GM13976 (cell line): ENCODE data around the gene RAP1B.
"Not testable (repeated sequence)": the region's sequence is repeated elsewhere in the genome, so short reads cannot be mapped to it uniquely, and the experiment has no call there.

Source experiments
- DNase-seq: peaks from one replicate; pipeline ENCODE4 v3.0.0; 2012; ENCODE audit warnings: low spot score
- in situ Hi-C: fragments of 300-500 bp; cut with MboI; formaldehyde crosslinking; loops from one replicate; pipeline ENCODE4 v1.12.0; 2022; ENCODE audit warnings: low sequenced_read_pairs, mixed read lengths, inconsistent platforms; ENCODE audit not compliant: unreplicated experiment
- TF ChIP-seq, protein P1 (sequence below): IDR thresholded peaks from 2 replicates; pipeline ENCODE4 v1.5.1; 2012; ENCODE audit warnings: borderline replicate concordance, mild to moderate bottlenecking; ENCODE audit not compliant: insufficient read depth; ENCODE audit errors: extremely low read depth, missing control alignments, control extremely low read depth

RAP1B gene

DNA sequence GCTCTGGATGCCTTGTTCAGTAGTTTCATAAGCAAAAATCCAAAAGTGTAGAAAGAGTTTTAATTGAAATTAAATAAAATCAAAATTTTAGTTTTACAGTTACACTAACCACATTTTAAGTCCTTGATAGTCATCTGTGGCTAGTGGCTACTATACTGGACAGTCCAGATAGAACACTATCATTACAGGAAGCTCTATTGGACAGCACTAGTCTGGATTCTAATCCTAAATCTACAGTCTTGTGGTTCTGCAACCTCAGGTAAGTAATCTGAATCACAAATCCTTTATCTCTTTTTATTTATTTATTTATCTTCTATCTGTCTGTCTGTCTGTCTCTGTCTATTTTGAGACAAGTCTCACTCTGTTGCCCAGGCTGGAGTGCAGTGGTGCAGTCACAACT, 18.0 kb downstream of the RAP1B start:
- no peak for DNase-seq
- in situ Hi-C loops = no loop called here
- TF ChIP-seq, protein P1, sequence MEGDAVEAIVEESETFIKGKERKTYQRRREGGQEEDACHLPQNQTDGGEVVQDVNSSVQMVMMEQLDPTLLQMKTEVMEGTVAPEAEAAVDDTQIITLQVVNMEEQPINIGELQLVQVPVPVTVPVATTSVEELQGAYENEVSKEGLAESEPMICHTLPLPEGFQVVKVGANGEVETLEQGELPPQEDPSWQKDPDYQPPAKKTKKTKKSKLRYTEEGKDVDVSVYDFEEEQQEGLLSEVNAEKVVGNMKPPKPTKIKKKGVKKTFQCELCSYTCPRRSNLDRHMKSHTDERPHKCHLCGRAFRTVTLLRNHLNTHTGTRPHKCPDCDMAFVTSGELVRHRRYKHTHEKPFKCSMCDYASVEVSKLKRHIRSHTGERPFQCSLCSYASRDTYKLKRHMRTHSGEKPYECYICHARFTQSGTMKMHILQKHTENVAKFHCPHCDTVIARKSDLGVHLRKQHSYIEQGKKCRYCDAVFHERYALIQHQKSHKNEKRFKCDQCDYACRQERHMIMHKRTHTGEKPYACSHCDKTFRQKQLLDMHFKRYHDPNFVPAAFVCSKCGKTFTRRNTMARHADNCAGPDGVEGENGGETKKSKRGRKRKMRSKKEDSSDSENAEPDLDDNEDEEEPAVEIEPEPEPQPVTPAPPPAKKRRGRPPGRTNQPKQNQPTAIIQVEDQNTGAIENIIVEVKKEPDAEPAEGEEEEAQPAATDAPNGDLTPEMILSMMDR = no peak

DNA sequence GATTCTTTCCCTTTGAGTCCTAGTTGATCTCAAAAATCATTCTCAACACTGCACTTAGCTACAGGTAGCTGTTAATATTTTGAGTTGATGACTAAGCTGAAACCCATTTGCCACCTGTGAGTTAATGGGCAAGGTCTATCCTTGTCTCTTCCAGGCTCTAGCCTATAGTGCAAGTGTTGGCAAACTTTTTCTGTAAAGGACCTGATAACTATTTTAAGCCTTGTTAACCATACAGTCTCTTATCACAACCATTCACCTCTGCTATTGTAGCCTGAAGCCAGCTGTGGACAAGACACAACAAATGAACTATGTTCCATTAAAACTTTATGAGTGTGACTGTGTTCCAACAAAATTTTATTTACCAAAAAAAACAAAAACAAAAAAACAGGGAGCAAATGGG, 19.4 kb downstream of the RAP1B start:
- in situ Hi-C loops = no loop called here
- no peak for DNase-seq

DNA sequence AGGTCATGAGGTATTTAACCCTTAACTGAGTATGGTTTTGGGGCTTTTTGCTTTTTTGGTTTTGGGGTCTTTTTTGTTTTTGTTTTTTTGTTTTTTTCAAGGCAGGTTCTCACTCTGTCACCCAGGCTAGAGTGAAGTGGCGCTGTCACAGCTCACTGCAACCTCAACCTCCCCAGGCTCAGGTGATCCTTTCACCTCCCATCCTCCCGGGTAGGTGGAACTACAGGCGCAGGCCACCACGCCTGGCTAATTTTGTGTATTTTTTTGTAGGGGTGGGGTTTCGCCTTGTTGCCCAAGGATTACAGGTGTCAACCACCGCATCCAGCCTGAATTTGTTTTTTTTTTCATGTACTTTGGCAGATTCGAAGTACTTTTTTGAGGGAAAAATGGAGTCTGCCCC, 19.9 kb downstream of the RAP1B start:
- no peak for DNase-seq
- in situ Hi-C loops = no loop called here
- TF ChIP-seq, protein P1 = no peak

More for the DNA sequence above, 19.4 kb downstream of the RAP1B start:
- TF ChIP-seq, protein P1 = no peak

DNA sequence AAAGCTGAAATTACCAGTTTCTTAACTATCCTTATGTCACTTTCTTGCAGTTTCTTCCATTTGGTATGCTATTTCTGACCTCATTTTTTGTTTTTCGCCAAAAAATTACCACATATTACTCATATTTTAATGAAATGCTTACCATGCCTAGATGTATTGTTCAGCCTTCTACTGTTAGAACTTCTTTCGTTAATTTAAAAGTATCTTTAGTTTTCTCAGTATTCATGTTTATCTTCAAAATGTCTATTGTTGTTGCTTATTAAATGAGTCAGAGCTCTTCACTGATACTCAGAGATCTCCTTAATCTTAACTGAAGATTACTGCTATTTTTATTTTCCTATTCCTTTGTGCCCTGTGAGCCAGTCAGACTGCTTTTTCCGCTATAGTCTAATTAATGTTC, 20.5 kb downstream of the RAP1B start:
- DNase-seq = no peak
- TF ChIP-seq, protein P1 = no peak
- in situ Hi-C loops = no loop called here

DNA sequence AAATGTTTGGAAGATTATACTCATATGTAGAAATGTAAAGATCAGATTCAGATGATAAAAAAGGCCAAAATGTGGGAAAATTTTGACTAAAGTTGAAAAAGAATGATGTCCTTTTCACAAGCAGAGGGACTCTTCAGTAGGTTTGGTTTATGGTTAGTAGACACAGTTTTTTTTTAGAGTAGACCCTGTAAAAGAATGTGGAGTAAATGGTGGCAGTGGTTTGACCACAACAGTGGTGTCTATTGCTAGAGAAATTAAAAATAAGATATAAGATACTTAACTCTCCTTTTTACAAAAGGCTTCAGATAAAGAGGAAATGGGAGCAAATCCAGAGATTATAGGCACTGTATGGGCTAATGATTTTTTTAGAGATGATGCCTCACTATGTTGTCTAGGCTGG, 21.8 kb downstream of the RAP1B start:
- in situ Hi-C loops = no loop called here
- no peak for DNase-seq
- TF ChIP-seq, protein P1 = no peak

DNA sequence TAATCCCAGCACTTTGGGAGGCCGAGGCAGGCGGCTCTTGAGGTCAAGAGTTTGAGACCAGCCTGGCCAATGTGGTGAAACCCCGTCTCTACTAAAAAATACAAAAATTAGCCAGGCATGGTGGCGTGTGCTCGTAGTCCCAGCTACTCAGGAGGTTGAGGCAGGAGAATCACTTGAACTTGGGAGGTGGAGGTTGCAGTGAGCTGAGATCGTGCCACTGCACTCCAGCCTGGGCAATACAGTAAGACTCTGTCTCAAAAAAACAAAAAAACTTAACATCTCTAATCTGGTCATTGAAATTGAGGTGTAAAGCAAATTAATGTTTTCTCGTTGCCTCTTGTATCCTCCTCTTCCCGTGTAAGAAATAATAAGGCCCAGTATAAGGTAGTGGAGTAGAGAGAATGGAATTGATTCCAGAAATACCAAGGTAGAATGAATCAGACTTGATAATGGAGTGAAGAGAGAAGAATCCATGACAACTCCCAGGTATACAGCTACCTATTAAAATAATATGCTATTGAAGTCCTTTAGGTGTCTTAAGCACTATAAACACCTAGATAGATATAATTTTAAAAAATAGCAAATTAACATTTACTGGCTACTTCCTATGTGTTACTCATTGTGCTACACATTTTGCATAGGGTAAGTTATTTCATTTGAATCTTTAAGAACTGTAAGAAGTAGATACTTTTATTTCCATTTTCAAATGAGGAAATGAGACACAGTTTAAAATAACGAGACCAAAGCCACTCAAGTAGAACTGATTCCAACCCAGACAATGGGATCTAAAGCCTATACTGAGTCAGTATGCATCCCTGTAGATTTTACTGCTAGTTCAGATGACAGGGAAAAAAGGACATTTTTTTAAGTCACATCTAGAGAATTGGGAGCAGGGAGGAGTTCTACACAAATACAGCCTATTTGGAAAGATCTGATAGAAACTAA, 23.2 kb downstream of the RAP1B start:
- no peak for DNase-seq
- TF ChIP-seq, protein P1 = no peak
- in situ Hi-C loops = no loop called here

DNA sequence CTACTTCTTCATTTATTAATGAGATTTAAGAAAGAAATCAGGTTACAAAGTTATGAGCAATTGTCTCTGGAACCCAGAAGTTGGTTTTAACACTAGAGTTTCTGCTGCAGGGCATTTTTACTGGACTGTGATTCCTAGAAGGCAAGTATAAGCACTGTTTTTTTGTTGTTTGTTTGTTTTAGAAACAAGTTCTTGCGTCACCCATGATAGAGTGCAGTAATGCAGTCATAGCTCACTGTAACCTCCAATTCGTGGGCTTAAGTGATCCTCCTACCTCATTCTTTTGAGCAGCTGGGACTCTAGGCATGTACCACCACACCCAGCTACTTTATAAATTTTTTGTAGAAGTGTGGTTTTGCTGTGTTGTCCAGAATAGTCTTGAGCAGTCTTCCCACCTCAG, 25.6 kb downstream of the RAP1B start:
- DNase-seq = no peak
- TF ChIP-seq, protein P1 = no peak
- in situ Hi-C loops = no loop called here

DNA sequence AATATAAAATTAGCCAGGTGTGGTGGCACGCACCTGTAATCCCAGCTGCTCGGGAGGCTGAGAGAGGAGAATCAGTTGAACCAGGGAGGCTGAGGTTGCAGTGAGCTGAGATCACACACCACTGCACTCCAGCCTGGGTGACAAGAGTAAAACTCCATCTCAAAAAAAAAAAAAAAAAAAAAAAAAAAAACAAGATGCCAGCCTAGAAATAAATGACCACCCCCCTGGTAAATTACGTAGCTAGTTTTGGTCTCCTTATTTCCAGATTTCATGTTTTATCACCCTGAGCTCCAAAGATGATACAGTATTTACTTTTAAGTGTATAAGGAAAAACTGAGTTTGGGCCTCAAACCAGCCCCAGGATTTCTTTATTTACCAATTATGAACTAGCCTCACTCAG, 26.7 kb downstream of the RAP1B start:
- DNase-seq, in situ Hi-C loops: not testable (repeated sequence)
